ENCODE results near the gene ABCA2.

GRCh38 chr9:136971746-136972145, 56.3 kb downstream of the ABCA2 start:
- TF ChIP-seq CTCF (IDR thresholded peaks at IDR 0.05): no peak
- no peak for TF ChIP-seq POLR2A (IDR thresholded peaks at IDR 0.05)
